NCI-H1105 (cell line): ENCODE results near the gene RXRB.

Experiments used
- DNase-seq: peaks from one replicate; lab custom pipeline; 2025; lab: John Stamatoyannopoulos, UW

Gene RXRB

GRCh38 chr6:33197431-33198048, 2.9 kb downstream of the RXRB start:
- no peak for DNase-seq

GRCh38 chr6:33195304-33196165, 4.9 kb downstream of the RXRB start:
- no peak for DNase-seq

- DNase-seq, result no peak
Measured at GRCh38 chr6:33194431-33194979, 6.0 kb downstream of the RXRB start.

- no peak for DNase-seq
Measured at GRCh38 chr6:33193619-33194018, 6.8 kb downstream of the RXRB start.

GRCh38 chr6:33192671-33193602, 7.5 kb downstream of the RXRB start:
- DNase-seq, result peak; percentile 37

- DNase-seq, result no peak
Measured at GRCh38 chr6:33192105-33192646, 8.3 kb downstream of the RXRB start, which contains the start of gene COL11A2. TSS of gene COL11A2 (minus strand) at chr6:33192467. CDS start at chr6:33192240, 227 bp downstream.

- DNase-seq, result no peak
Measured at GRCh38 chr6:33191383-33192104, 8.9 kb downstream of the RXRB start.

GRCh38 chr6:33190504-33191107, 9.9 kb downstream of the RXRB start:
- DNase-seq, result no peak

GRCh38 chr6:33189625-33190448, 10.6 kb downstream of the RXRB start:
- DNase-seq, result no peak

- DNase-seq, result no peak
Measured at GRCh38 chr6:33189164-33189563, 11.3 kb downstream of the RXRB start.

- no peak for DNase-seq
Measured at GRCh38 chr6:33187809-33188208, 12.7 kb downstream of the RXRB start.

- DNase-seq, result no peak
Measured at GRCh38 chr6:33185654-33186187, 14.7 kb downstream of the RXRB start.

GRCh38 chr6:33185190-33185589, 15.3 kb downstream of the RXRB start:
- DNase-seq, result no peak

- no peak for DNase-seq
Measured at GRCh38 chr6:33183071-33183683, 17.3 kb downstream of the RXRB start.

- DNase-seq, result no peak
Measured at GRCh38 chr6:33181141-33181540, 19.3 kb downstream of the RXRB start.

- no peak for DNase-seq
Measured at GRCh38 chr6:33178755-33179475, 21.6 kb downstream of the RXRB start.

GRCh38 chr6:33177552-33178446, 22.7 kb downstream of the RXRB start:
- DNase-seq, result no peak
